Spleen (tissue), 7 donors: ENCODE results near the gene SFMBT1.

Source experiments
- POLR2A ChIP-seq, 3 donors: fragments of 450-650 bp; IDR thresholded peaks; one replicate each; pipeline ENCODE4 v1.5.1; 2017; ENCODE audit warnings: antibody characterized with exemption in 3 of 3, mild to moderate bottlenecking in 1 of 3
- POLR2AphosphoS5 ChIP-seq, 3 donors: sonication (generic); formaldehyde crosslinking; IDR thresholded peaks; one replicate each; pipeline ENCODE4 v1.5.1; 2017; ENCODE audit warnings: antibody characterized with exemption in 3 of 3
- TF ChIP-seq, protein P1 (sequence below), 11 experiments: fragments of 200-600 bp in 7 of 11; fragments of 450-650 bp in 4 of 11; sonication (generic) in 4 of 11; IDR thresholded peaks in 8 of 11; conservative IDR thresholded peaks in 3 of 11; 1 replicate in 7 of 11; 2 replicates in 4 of 11; pipeline versions ENCODE4 v1.4.0 to v1.8.0; 2016 to 2021; ENCODE audit warnings: antibody characterized with exemption in 11 of 11, inconsistent platforms in 4 of 11, mild to moderate bottlenecking in 1 of 11
- donor health status: DM: no; HTN: no; CAD: no; lungs with moderate emphysema.
- donor health status: DM: no; HTN: no; CAD: no.
- donor health status: DM: no; HTN: no; CAD: no.

DNA sequence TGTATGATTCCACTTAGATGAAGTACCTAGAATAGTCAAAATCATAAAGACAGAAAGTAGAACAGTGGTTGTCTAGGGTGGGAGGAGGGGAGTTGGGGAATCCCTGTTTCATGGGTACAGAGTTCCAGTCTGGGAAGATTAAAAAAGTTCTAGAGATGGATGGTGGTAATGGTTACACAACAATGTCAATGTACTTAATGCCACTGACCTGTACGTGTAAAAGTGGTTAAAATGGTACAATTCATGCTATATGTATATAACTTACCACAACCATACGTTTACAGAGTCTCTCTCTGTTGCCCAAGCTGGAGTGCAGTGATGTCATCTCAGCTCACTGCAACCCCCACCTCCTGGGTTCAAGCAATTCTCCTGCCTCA, 6.5 kb downstream of the SFMBT1 start:
- TF ChIP-seq, protein P1, sequence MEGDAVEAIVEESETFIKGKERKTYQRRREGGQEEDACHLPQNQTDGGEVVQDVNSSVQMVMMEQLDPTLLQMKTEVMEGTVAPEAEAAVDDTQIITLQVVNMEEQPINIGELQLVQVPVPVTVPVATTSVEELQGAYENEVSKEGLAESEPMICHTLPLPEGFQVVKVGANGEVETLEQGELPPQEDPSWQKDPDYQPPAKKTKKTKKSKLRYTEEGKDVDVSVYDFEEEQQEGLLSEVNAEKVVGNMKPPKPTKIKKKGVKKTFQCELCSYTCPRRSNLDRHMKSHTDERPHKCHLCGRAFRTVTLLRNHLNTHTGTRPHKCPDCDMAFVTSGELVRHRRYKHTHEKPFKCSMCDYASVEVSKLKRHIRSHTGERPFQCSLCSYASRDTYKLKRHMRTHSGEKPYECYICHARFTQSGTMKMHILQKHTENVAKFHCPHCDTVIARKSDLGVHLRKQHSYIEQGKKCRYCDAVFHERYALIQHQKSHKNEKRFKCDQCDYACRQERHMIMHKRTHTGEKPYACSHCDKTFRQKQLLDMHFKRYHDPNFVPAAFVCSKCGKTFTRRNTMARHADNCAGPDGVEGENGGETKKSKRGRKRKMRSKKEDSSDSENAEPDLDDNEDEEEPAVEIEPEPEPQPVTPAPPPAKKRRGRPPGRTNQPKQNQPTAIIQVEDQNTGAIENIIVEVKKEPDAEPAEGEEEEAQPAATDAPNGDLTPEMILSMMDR (IDR thresholded peaks at IDR 0.05 in 8 of 11, conservative IDR thresholded peaks at IDR 0.05 in 3 of 11) = no peak
- TF ChIP-seq POLR2A (IDR thresholded peaks at IDR 0.05) (no peak), POLR2AphosphoS5 (IDR thresholded peaks at IDR 0.05) (no peak)
